ENCODE results near the gene MDH2.

- TF ChIP-seq YY1 (IDR thresholded peaks at IDR 0.05; ENCODE audit: insufficient read depth, insufficient read length) (no peak), SUZ12 (IDR thresholded peaks at IDR 0.05; ENCODE audit: extremely low read depth, insufficient read depth, insufficient read length) (no peak)
These were observed 10.6 kb upstream of the MDH2 start for GRCh38 chr7:76037310-76037709.

Data from NT2/D1 (cell line).